Activated naive CD8-positive, alpha-beta T cell treated with anti-CD3 and anti-CD28 coated beads, Interleukin-2, amount 50 U/mL, for 16 hours (primary cell): Measurements from ENCODE around the gene SDK2.

Source experiments
- DNase-seq: peaks from one replicate; pipeline ENCODE4 v3.0.0-alpha.2; 2020; ENCODE audit warnings: low read depth, low spot score

SDK2 gene

GRCh38 chr17:73284906-73285602 lies 359.2 kb downstream of the SDK2 start:
- DNase-seq: no peak
